ENCODE measurements around the gene TTC23L. TPM values are rescaled to one million over a fixed set of nuclear protein-coding genes. Genes with fewer than 3 reads are reported as not detected.

Gene TTC23L
- polyA plus RNA-seq, 1 experiment = not detected

GRCh38 chr5:34813509-34813908 lies 25.5 kb upstream of the TTC23L start:
- ChIA-PET CTCF (interaction anchor here (1.0 kb wide), 2 partner anchors 22 to 70 kb away, joined by 3 read pairs; no protein-coding TSS in a partner anchor), POLR2A (no interaction called here)
- TF ChIP-seq CTCF (IDR thresholded peaks at IDR 0.05; ENCODE audit: insufficient read depth, low read depth, low read length) = no peak
- H3K27me3 ChIP-seq (ENCODE audit: control insufficient read depth, insufficient read depth, low read length) = no peaks in the 10 kb centered on the region
- H3K4me3 ChIP-seq (ENCODE audit: low read depth, low read length) = no peak overlapping the region
- no peak for DNase-seq (ENCODE audit: low read depth)
- H3K36me3 ChIP-seq (ENCODE audit: control insufficient read depth, insufficient read depth, low read length) = peaks cover 5% of the 10 kb centered on the region

DNA sequence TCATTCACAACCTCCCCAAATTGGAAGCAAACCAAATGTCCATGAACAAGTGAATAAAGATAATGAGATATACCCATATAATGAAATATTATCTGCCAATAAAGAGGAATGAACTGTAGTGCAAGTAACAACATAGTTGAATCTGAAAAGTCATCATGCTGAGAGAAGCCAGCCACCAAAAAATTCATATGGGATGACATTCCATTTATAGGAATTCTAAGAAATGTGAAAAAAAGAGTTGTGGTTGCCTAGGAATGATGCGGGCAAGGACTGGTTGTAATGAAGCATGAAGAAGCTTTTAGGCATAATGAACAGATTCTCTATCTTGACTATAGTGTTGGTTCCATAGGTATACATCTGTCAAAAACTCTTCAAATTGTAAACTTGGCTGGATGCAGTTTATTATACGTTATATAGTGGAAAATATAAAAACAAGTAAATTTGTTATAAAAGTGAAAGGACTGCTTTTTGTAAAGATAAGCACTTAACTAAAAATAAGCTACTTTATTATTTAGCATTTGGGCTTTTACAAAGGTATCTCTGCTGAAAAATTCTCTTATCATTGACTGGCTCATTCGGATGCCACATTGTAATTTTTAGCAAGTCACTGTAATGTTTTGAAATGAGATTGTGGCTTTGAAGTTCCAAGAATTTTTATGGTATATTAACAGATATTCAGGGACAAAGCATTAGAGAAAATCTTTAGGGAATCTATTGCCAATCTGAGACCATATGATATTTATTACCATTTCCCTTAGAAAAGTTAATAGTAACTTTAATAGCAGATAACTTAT lies 21.2 kb upstream of the TTC23L start:
- Histone ChIP-seq H3K4me3 (ENCODE audit: low read depth, low read length) (no peak overlapping the region), H3K36me3 (ENCODE audit: control insufficient read depth, insufficient read depth, low read length) (peaks cover 3% of the 10 kb centered on the region; the same call in 1 of the 2 replicates), H3K27me3 (ENCODE audit: control insufficient read depth, insufficient read depth, low read length) (no peaks in the 10 kb centered on the region)
- DNase-seq (ENCODE audit: low read depth) = peak; percentile 34
- POLR2A ChIA-PET = interaction anchor here (0.5 kb wide), 1 partner anchor 141 kb away, joined by 3 read pairs; no protein-coding TSS in a partner anchor
- CTCF ChIA-PET = interaction anchor here (0.6 to 1.8 kb wide), 5 partner anchors 12 to 332 kb away, joined by 3 to 6 read pairs (median 3); no protein-coding TSS in a partner anchor
- no peak for TF ChIP-seq CTCF (IDR thresholded peaks at IDR 0.05; ENCODE audit: insufficient read depth, low read depth, low read length)

DNA sequence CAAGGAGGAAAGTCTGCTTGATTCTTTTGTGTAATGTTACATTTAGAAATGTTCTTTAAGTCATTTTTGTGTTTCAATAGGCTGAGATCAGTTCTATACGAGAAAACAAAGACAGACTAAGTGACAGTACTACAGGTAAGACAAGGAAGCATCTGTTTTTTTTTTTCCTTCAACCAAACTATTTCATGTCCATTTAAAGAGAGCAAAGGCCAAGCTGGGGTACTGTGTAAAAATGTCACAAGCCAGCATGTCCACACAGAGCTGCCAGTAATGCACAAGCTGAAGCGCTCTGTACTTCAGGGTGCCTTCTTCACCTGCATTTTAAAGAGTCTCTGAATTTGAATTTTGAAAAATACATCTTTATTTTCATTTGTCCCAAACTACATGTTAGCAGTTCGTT lies 20.2 kb upstream of the TTC23L start:
- ChIA-PET CTCF (interaction anchor here (0.6 to 1.8 kb wide), 3 partner anchors 11 to 333 kb away, joined by 3 to 4 read pairs (median 3); no protein-coding TSS in a partner anchor), POLR2A (no interaction called here)
- Histone ChIP-seq H3K36me3 (ENCODE audit: control insufficient read depth, insufficient read depth, low read length) (peaks cover 9% of the 10 kb centered on the region), H3K4me3 (ENCODE audit: low read depth, low read length) (no peak overlapping the region), H3K27me3 (ENCODE audit: control insufficient read depth, insufficient read depth, low read length) (no peaks in the 10 kb centered on the region)
- no peak for TF ChIP-seq CTCF (IDR thresholded peaks at IDR 0.05; ENCODE audit: insufficient read depth, low read depth, low read length)
- DNase-seq (ENCODE audit: low read depth) = no peak

DNA sequence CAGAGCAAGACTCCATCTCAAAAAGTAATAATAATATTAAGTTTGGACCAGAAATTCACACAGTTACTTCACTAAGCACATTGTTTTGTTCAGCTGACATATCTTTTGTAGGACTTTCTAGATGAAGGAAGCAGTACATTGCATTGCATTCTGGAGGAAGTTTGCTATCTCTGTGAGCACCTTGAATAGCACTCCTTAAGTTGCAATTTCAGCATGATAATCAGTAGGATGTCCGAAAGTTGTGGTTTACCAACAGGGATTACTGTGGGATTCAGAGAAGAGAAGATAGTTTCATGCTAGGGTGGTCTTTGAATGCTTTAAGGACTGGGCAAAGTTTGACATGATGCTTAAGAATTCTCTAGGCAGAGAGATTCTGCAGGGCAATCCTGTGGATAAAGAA lies 18.4 kb upstream of the TTC23L start:
- Histone ChIP-seq H3K4me3 (ENCODE audit: low read depth, low read length) (no peak overlapping the region), H3K36me3 (ENCODE audit: control insufficient read depth, insufficient read depth, low read length) (peaks cover 17% of the 10 kb centered on the region), H3K27me3 (ENCODE audit: control insufficient read depth, insufficient read depth, low read length) (no peaks in the 10 kb centered on the region)
- POLR2A ChIA-PET = no interaction called here
- TF ChIP-seq CTCF (IDR thresholded peaks at IDR 0.05; ENCODE audit: insufficient read depth, low read depth, low read length) = no peak
- DNase-seq (ENCODE audit: low read depth) = no peak
- CTCF ChIA-PET = no interaction called here

GRCh38 chr5:34822956-34823715 lies 15.8 kb upstream of the TTC23L start:
- H3K27me3 ChIP-seq (ENCODE audit: control insufficient read depth, insufficient read depth, low read length) = no peaks in the 10 kb centered on the region
- ChIA-PET POLR2A (no interaction called here), CTCF (interaction anchor here (2.3 kb wide), 1 partner anchor 338 kb away, joined by 9 read pairs; no protein-coding TSS in a partner anchor)
- H3K4me3 ChIP-seq (ENCODE audit: low read depth, low read length) = no peak overlapping the region
- H3K36me3 ChIP-seq (ENCODE audit: control insufficient read depth, insufficient read depth, low read length) = peaks cover 28% of the 10 kb centered on the region
- DNase-seq (ENCODE audit: low read depth) = no peak
- TF ChIP-seq CTCF (IDR thresholded peaks at IDR 0.05; ENCODE audit: insufficient read depth, low read depth, low read length) = no peak
